Measurements from ENCODE around the gene GBF1. TPM values are rescaled to one million over a fixed set of nuclear protein-coding genes. Genes with fewer than 3 reads are reported as not detected.

The GBF1 gene
- total and polyA plus RNA-seq, 10 donors = 5.8 to 42.1 (median 38.6) TPM

GRCh38 chr10:102281102-102281487 lies 35.8 kb downstream of the GBF1 start:
- TF ChIP-seq CTCF (IDR thresholded peaks at IDR 0.05 in 8 of 11, conservative IDR thresholded peaks at IDR 0.05 in 3 of 11) (no peak), POLR2A (IDR thresholded peaks at IDR 0.05) (no peak), POLR2AphosphoS5 (IDR thresholded peaks at IDR 0.05) (no peak)
- Histone ChIP-seq H3K9me3 (no peaks in the 10 kb centered on the region), H3K27me3 (replicated peaks in 1 of 7) (no peaks in the 10 kb centered on the region), H3K27ac (peak overlapping the region in 5 of 8 donors; percentile 22 to 56 (median 25)), H3K4me1 (peaks cover 15 to 63% (median 31%) of the 10 kb centered on the region in 6 donors), H3K4me3 (peak overlapping the region in 1 of 8 donors; percentile 11), H3K36me3 (peaks cover 0 to 31% (median 8%) of the 10 kb centered on the region in 6 donors)
- WGBS, 5 donors = 7 to 24% (median 21%) methylated on average over 3 of the region's 3 CpGs
- no peak for DNase-seq
- intact Hi-C loops (cut with DNase I; ENCODE audit: low total_unique reads) = no loop called here

- 61 to 79% (median 64%) methylated on average over 2 of the region's 2 CpGs for WGBS, 5 donors
- no peak overlapping the region for H3K27ac ChIP-seq
- no peaks in the 10 kb centered on the region for H3K9me3 ChIP-seq
- peaks cover 15 to 61% (median 31%) of the 10 kb centered on the region in 6 donors for H3K4me1 ChIP-seq
- DNase-seq = no peak
- no peaks in the 10 kb centered on the region for H3K27me3 ChIP-seq (replicated peaks in 1 of 7)
- H3K4me3 ChIP-seq = no peak overlapping the region
- TF ChIP-seq POLR2AphosphoS5 (IDR thresholded peaks at IDR 0.05) = no peak
- TF ChIP-seq CTCF (IDR thresholded peaks at IDR 0.05 in 8 of 11, conservative IDR thresholded peaks at IDR 0.05 in 3 of 11) = no peak
- no peak for TF ChIP-seq POLR2A (IDR thresholded peaks at IDR 0.05)
- H3K36me3 ChIP-seq = peaks cover 0 to 25% (median 0%) of the 10 kb centered on the region in 6 donors
- intact Hi-C loops (cut with DNase I; ENCODE audit: low total_unique reads) = no loop called here
Observed at GRCh38 chr10:102283488-102283887, 38.2 kb downstream of the GBF1 start.

- H3K36me3 ChIP-seq = peaks cover 0 to 28% (median 1%) of the 10 kb centered on the region in 6 donors
- no peak overlapping the region for H3K27ac ChIP-seq
- no peaks in the 10 kb centered on the region for H3K9me3 ChIP-seq
- DNase-seq = no peak
- WGBS, 5 donors = 33 to 57% (median 41%) methylated on average over 2 of the region's 2 CpGs
- TF ChIP-seq POLR2AphosphoS5 (IDR thresholded peaks at IDR 0.05) = no peak
- no peak for TF ChIP-seq CTCF (IDR thresholded peaks at IDR 0.05 in 8 of 11, conservative IDR thresholded peaks at IDR 0.05 in 3 of 11)
- TF ChIP-seq POLR2A (IDR thresholded peaks at IDR 0.05) = no peak
- H3K4me3 ChIP-seq = no peak overlapping the region
- intact Hi-C loops (cut with DNase I; ENCODE audit: low total_unique reads) = no loop called here
- no peaks in the 10 kb centered on the region for H3K27me3 ChIP-seq (replicated peaks in 1 of 7)
- H3K4me1 ChIP-seq = peaks cover 17 to 60% (median 31%) of the 10 kb centered on the region in 6 donors
Observed at GRCh38 chr10:102283890-102284289, 38.6 kb downstream of the GBF1 start.

- DNase-seq = no peak
- H3K27ac ChIP-seq = no peak overlapping the region
- TF ChIP-seq POLR2A (IDR thresholded peaks at IDR 0.05) = no peak
- no peak for TF ChIP-seq POLR2AphosphoS5 (IDR thresholded peaks at IDR 0.05)
- no peak for TF ChIP-seq CTCF (IDR thresholded peaks at IDR 0.05 in 8 of 11, conservative IDR thresholded peaks at IDR 0.05 in 3 of 11)
- H3K4me3 ChIP-seq = no peak overlapping the region
- intact Hi-C loops (cut with DNase I; ENCODE audit: low total_unique reads) = no loop called here
- no peaks in the 10 kb centered on the region for H3K27me3 ChIP-seq (replicated peaks in 1 of 7)
- H3K4me1 ChIP-seq = peaks cover 15 to 56% (median 29%) of the 10 kb centered on the region in 6 donors
- H3K9me3 ChIP-seq = no peaks in the 10 kb centered on the region
- H3K36me3 ChIP-seq = peaks cover 0 to 32% (median 3%) of the 10 kb centered on the region in 6 donors
- 94 to 100% (median 95%) methylated on average over 2 of the region's 2 CpGs for WGBS, 5 donors
Observed at GRCh38 chr10:102284531-102284930, 39.2 kb downstream of the GBF1 start.

All from spleen (tissue), 11 donors.